ENCODE data around the gene RNF31. TPM values are rescaled to one million over a fixed set of nuclear protein-coding genes. Genes with fewer than 3 reads are reported as not detected.

The RNF31 gene
- total and polyA plus RNA-seq, 2 of the 13 experiments (the other 11 are each of a cell fraction or from before 2014, with no cell fraction given), result 48.2 to 86.8 TPM

DNA sequence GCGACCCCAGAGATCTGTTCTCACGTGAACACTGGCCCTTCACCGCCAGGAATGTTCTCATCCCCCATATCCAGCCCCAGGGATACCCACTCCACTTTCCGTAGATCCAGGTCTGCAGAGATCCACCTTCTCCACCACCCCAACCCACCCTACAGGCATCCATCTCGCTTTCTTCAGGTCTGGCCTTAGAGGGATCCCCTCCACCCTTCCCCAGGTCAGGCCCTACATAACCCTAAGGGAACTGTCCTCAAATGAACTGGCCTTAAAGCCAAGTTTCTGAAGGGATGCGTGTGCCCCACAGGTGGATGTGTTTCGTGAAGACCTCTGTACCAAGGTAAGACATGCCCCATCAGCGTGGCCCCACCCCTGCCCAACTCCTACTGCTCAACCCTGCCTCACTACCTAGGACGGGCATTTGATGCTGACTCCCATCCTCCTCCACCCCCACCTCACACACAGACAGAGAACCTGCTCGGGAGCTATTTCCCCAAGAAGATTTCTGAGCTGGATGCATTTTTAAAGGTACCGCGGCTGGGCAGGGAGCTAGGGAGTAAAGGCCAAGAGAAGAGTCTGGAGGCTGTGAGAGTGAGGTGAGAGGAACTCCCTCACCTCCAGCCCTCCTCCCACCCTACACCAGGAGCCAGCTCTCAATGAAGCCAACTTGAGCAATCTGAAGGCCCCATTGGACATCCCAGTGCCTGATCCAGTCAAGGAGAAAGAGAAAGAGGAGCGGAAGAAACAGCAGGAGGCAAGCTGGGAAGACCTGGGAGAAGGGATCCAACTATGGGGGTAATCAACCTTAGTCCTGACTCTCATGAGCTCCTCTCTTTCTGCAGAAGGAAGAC lies 10.4 kb upstream of the RNF31 start (continued):
- TF ChIP-seq ZHX2 (IDR thresholded peaks at IDR 0.05; ENCODE audit: low read depth) (no peak), ZHX2 (CRISPR knock-in tag; IDR thresholded peaks at IDR 0.05; ENCODE audit: borderline replicate concordance) (no peak), ZC3H13 (CRISPR knock-in tag; IDR thresholded peaks at IDR 0.05) (no peak), POLR2AphosphoS2 (IDR thresholded peaks at IDR 0.05; ENCODE audit: low read depth, low read length) (peak; percentile 47; the same call in 1 of the 2 replicates), ZNF761 (CRISPR knock-in tag; conservative IDR thresholded peaks at IDR 0.05) (no peak), NR2C2 (CRISPR knock-in tag; IDR thresholded peaks at IDR 0.05; ENCODE audit: borderline replicate concordance) (peak; percentile 37; the same call in 1 of the 2 replicates), YEATS4 (CRISPR knock-in tag; IDR thresholded peaks at IDR 0.05; ENCODE audit: borderline replicate concordance) (no peak), ZNF879 (CRISPR knock-in tag; IDR thresholded peaks at IDR 0.05) (peak; percentile 77; the same call in 1 of the 2 replicates), ONECUT2 (CRISPR knock-in tag; IDR thresholded peaks at IDR 0.05) (no peak)

All from HepG2 (cell line).